ENCODE results near the gene STX8. TPM values are rescaled to one million over a fixed set of nuclear protein-coding genes. Genes with fewer than 3 reads are reported as not detected.

Gene STX8
- total RNA-seq, 1 donor from 2014 or later, result 57.8 TPM

DNA sequence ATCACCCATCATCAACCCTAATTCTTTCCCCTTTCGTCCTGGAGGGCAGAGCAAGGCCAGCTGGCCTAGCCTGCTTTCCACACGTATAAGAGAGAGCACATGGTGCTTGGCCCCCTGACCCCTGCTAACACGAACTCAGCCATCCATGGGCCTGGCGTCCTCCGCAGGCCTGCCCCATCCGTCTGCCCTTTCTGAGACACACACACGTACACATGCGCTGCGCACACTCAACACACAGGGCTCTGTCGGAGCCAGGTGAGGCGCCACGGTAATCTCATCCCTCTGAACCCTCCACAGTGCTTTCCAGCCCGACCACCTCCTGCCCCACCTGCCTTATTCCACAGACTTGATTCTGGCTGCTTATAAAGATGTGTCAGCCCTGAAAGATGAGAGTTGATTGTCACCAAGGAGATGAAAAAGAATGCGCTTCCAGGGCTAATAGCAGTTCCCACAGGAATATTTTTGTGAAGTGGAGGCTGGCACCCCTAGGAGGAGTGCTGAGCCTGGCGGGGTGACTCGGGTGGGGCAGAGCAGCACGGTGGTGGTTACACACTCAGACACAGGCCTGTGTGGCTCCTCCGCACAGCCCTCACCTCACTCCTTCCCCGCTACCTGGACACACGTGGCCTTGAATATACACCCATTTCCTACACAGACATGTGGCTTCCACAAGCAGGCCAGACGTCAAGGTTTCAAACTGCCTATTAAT lies 326.2 kb downstream of the STX8 start:
- no peak for DNase-seq (ENCODE audit: low read depth)
- no peak overlapping the region for H3K4me3 ChIP-seq (ENCODE audit: low read depth, low read length)
- TF ChIP-seq, protein P1, sequence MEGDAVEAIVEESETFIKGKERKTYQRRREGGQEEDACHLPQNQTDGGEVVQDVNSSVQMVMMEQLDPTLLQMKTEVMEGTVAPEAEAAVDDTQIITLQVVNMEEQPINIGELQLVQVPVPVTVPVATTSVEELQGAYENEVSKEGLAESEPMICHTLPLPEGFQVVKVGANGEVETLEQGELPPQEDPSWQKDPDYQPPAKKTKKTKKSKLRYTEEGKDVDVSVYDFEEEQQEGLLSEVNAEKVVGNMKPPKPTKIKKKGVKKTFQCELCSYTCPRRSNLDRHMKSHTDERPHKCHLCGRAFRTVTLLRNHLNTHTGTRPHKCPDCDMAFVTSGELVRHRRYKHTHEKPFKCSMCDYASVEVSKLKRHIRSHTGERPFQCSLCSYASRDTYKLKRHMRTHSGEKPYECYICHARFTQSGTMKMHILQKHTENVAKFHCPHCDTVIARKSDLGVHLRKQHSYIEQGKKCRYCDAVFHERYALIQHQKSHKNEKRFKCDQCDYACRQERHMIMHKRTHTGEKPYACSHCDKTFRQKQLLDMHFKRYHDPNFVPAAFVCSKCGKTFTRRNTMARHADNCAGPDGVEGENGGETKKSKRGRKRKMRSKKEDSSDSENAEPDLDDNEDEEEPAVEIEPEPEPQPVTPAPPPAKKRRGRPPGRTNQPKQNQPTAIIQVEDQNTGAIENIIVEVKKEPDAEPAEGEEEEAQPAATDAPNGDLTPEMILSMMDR (conservative IDR thresholded peaks at IDR 0.05; ENCODE audit: low read depth, low read length), result no peak

DNA sequence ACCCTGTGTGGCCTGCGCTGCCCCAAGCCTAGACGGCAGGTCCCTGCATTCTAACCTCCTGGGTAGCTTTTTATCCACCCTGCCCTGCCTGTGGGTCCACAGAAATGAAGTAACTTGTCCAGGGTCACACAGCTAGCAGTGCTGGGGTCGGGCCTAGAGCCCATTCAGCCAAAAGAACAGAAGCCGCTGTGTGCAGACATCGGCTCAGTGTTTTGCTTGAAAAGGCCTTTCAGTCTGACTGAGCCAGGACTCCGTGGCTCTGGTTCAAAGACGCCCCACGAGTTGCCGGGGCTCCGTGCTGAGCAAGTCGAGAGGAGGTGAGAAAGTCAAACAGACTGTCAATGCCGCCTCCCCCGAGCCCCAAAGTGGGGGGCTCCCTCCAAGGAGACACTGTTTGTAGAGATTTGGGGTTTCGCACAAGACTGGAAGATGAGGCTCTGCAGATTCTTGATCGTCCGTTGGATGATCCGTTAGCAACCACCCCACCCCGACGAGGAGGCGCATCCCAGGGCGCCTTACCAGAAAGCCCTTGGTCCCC lies 328.1 kb downstream of the STX8 start:
- no peak overlapping the region for H3K4me3 ChIP-seq (ENCODE audit: low read depth, low read length)
- DNase-seq (ENCODE audit: low read depth), result no peak
- TF ChIP-seq, protein P1 (conservative IDR thresholded peaks at IDR 0.05; ENCODE audit: low read depth, low read length), result no peak

GRCh38 chr17:9244066-9245052 lies 331.3 kb downstream of the STX8 start:
- no peak for DNase-seq (ENCODE audit: low read depth)
- TF ChIP-seq, protein P1 (conservative IDR thresholded peaks at IDR 0.05; ENCODE audit: low read depth, low read length), result no peak

GRCh38 chr17:9242983-9243382 lies 332.6 kb downstream of the STX8 start:
- TF ChIP-seq, protein P1 (conservative IDR thresholded peaks at IDR 0.05; ENCODE audit: low read depth, low read length), result no peak
- no peak overlapping the region for H3K4me3 ChIP-seq (ENCODE audit: low read depth, low read length)

More at GRCh38 chr17:9244066-9245052, 331.3 kb downstream of the STX8 start:
- H3K4me3 ChIP-seq (ENCODE audit: low read depth, low read length), result no peak overlapping the region

GRCh38 chr17:9242497-9242881 lies 333.1 kb downstream of the STX8 start:
- TF ChIP-seq, protein P1 (conservative IDR thresholded peaks at IDR 0.05; ENCODE audit: low read depth, low read length), result no peak
- DNase-seq (ENCODE audit: low read depth), result no peak
- H3K4me3 ChIP-seq (ENCODE audit: low read depth, low read length), result no peak overlapping the region

More at GRCh38 chr17:9242983-9243382, 332.6 kb downstream of the STX8 start:
- no peak for DNase-seq (ENCODE audit: low read depth)

GRCh38 chr17:9241774-9242496 lies 333.7 kb downstream of the STX8 start:
- no peak for DNase-seq (ENCODE audit: low read depth)
- TF ChIP-seq, protein P1 (conservative IDR thresholded peaks at IDR 0.05; ENCODE audit: low read depth, low read length), result no peak

More at GRCh38 chr17:9241774-9242496, 333.7 kb downstream of the STX8 start:
- H3K4me3 ChIP-seq (ENCODE audit: low read depth, low read length), result no peak overlapping the region

Measured in epithelial cell of proximal tubule (primary cell).